HepG2 (cell line): ENCODE data around the gene EIF4H. TPM values are rescaled to one million over a fixed set of nuclear protein-coding genes. Genes with fewer than 3 reads are reported as not detected.
A peak's percentile ranks its signal among the peaks of the same experiment; 100 is the strongest.

Experiments
- BCL6 ChIP-seq: IDR thresholded peaks from 2 replicates; pipeline ENCODE4 v1.6.1; 2016; ENCODE audit warnings: missing genetic modification reagents, missing compliant biosample characterization
- BRCA1 ChIP-seq: sonication (generic); formaldehyde crosslinking; IDR thresholded peaks from 2 replicates; pipeline ENCODE4 v1.4.0; 2020; ENCODE audit warnings: missing genetic modification reagents
- BRF2 ChIP-seq: sonication (generic); formaldehyde crosslinking; IDR thresholded peaks from 2 replicates; pipeline ENCODE4 v1.8.1; 2022; ENCODE audit warnings: mild to moderate bottlenecking, missing genetic modification reagents
- GABPA ChIP-seq, 2 experiments: IDR thresholded peaks; 2 replicates each; pipeline ENCODE4 v1.6.1; 2011 to 2016; ENCODE audit warnings: low read depth in 2 of 2, low read length in 1 of 2, missing biosample characterization in 1 of 2, missing genetic modification characterization in 1 of 2
- JUN ChIP-seq: sonication (generic); formaldehyde crosslinking; IDR thresholded peaks from 2 replicates; pipeline ENCODE4 v1.4.0; 2020; ENCODE audit warnings: mild to moderate bottlenecking, missing genetic modification reagents
- KDM5A ChIP-seq: fragments of 200-600 bp; sonication (generic); IDR thresholded peaks from 2 replicates; pipeline ENCODE4 v1.7.0; 2018; ENCODE audit warnings: antibody characterized with exemption, mild to moderate bottlenecking, low read length, borderline replicate concordance
- KLF16 ChIP-seq, 2 experiments: sonication (generic) in 1 of 2; formaldehyde crosslinking in 1 of 2; IDR thresholded peaks; 2 replicates each; pipeline versions ENCODE4 v1.6.1 to v1.8.0; 2016 to 2023; ENCODE audit warnings: missing genetic modification reagents in 2 of 2, missing compliant biosample characterization in 1 of 2
- MEIS1 ChIP-seq: sonication (generic); formaldehyde crosslinking; IDR thresholded peaks from 2 replicates; pipeline ENCODE4 v1.9.0; 2021; ENCODE audit warnings: mild to moderate bottlenecking, missing genetic modification reagents, moderate library complexity, borderline replicate concordance
- PHF21A ChIP-seq: sonication (generic); formaldehyde crosslinking; IDR thresholded peaks from 2 replicates; pipeline ENCODE4 v1.5.0; 2020; ENCODE audit warnings: mild to moderate bottlenecking, missing genetic modification reagents
- PHF5A ChIP-seq: IDR thresholded peaks from one replicate; pipeline ENCODE4 v1.6.1; 2018; ENCODE audit warnings: low read depth, missing genetic modification reagents; ENCODE audit not compliant: unreplicated experiment
- PHF8 ChIP-seq: sonication (generic); formaldehyde crosslinking; IDR thresholded peaks from 2 replicates; pipeline ENCODE4 v1.5.0; 2020; ENCODE audit warnings: missing genetic modification reagents
- ZBTB39 ChIP-seq: sonication (generic); formaldehyde crosslinking; IDR thresholded peaks from 2 replicates; pipeline ENCODE4 v1.5.0; 2020; ENCODE audit warnings: missing genetic modification reagents
- ZNF10 ChIP-seq: sonication (generic); formaldehyde crosslinking; IDR thresholded peaks from 2 replicates; pipeline ENCODE4 v1.4.0; 2020; ENCODE audit warnings: mild to moderate bottlenecking, low read depth, missing genetic modification reagents, borderline replicate concordance
- ZNF224 ChIP-seq: sonication (generic); formaldehyde crosslinking; IDR thresholded peaks from 2 replicates; pipeline ENCODE4 v1.5.0; 2020; ENCODE audit warnings: mild to moderate bottlenecking, missing genetic modification reagents
- ZNF230 ChIP-seq: sonication (generic); formaldehyde crosslinking; IDR thresholded peaks from 2 replicates; pipeline ENCODE4 v1.4.0; 2020; ENCODE audit warnings: mild to moderate bottlenecking, missing genetic modification reagents
- ZNF234 ChIP-seq: sonication (generic); formaldehyde crosslinking; conservative IDR thresholded peaks from 2 replicates; pipeline ENCODE4 v1.5.1; 2020; ENCODE audit warnings: mild to moderate bottlenecking, missing genetic modification reagents
- ZNF264 ChIP-seq: sonication (generic); formaldehyde crosslinking; IDR thresholded peaks from 2 replicates; pipeline ENCODE4 v1.4.0; 2020; ENCODE audit warnings: missing genetic modification reagents
- ZNF563 ChIP-seq: sonication (generic); formaldehyde crosslinking; IDR thresholded peaks from 2 replicates; pipeline ENCODE4 v1.8.0; 2022; ENCODE audit warnings: mild to moderate bottlenecking, moderate library complexity, missing genetic modification reagents
- polyA plus RNA-seq, 8 experiments: library from polyadenylated mRNA; depleted of rRNA in 3 of 8; stranded (reverse) in 7 of 8; unstranded in 1 of 8; fragments of >200 nt; fragmentation: Illumina TruSeq in 4 of 8; extraction: Trizol in 4 of 8; gene quantifications; 2 replicates each; pipeline versions ENCODE4 v1.2.1 to v1.2.3, GENCODE V29; 2011 to 2016; ENCODE audit warnings: low read depth in 4 of 8, missing spikeins in 1 of 8, mixed read lengths in 1 of 8; ENCODE audit not compliant: insufficient read depth in 1 of 8
- total RNA-seq, 5 experiments: library from RNA; depleted of rRNA; stranded (reverse); fragments of >200 nt; fragmentation: Illumina TruSeq; extraction: Trizol; gene quantifications; 2 replicates each; pipeline ENCODE4 v1.2.3, GENCODE V29; 2016; ENCODE audit warnings: low read depth in 1 of 5
- TF ChIP-seq, protein P1 (sequence below): IDR thresholded peaks from 2 replicates; pipeline ENCODE4 v1.6.1; 2016; ENCODE audit warnings: mild to moderate bottlenecking
- TF ChIP-seq, protein P2 (sequence below): sonication (generic); formaldehyde crosslinking; IDR thresholded peaks from 2 replicates; pipeline ENCODE4 v1.4.0; 2020; ENCODE audit warnings: mild to moderate bottlenecking, missing genetic modification reagents
- TF ChIP-seq, protein P3 (sequence below): sonication (generic); formaldehyde crosslinking; IDR thresholded peaks from 2 replicates; pipeline ENCODE4 v1.4.0; 2020; ENCODE audit warnings: mild to moderate bottlenecking, low read depth, missing genetic modification reagents

Gene EIF4H
- total and polyA plus RNA-seq, 2 of the 13 experiments (the other 11 are each of a cell fraction or from before 2014, with no cell fraction given) = 232 to 321 TPM

- TF ChIP-seq BRF2 (CRISPR knock-in tag) = no peak
- no peak for TF ChIP-seq ZNF10
- peak; percentile 68; the same call in 1 of the 2 replicates for TF ChIP-seq KDM5A
- TF ChIP-seq ZNF234 (CRISPR knock-in tag) = no peak
- TF ChIP-seq BCL6 (CRISPR knock-in tag) = no peak
- TF ChIP-seq, protein P1, sequence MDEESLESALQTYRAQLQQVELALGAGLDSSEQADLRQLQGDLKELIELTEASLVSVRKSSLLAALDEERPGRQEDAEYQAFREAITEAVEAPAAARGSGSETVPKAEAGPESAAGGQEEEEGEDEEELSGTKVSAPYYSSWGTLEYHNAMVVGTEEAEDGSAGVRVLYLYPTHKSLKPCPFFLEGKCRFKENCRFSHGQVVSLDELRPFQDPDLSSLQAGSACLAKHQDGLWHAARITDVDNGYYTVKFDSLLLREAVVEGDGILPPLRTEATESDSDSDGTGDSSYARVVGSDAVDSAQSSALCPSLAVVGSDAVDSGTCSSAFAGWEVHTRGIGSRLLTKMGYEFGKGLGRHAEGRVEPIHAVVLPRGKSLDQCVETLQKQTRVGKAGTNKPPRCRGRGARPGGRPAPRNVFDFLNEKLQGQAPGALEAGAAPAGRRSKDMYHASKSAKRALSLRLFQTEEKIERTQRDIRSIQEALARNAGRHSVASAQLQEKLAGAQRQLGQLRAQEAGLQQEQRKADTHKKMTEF (CRISPR knock-in tag) = peak; percentile 25; the same call in 1 of the 2 replicates
- TF ChIP-seq BRCA1 (CRISPR knock-in tag) = 0 out of 2 replicates have a peak, but pooled peaks have one; percentile 22
- TF ChIP-seq ZNF230 = no peak
- TF ChIP-seq, protein P2, sequence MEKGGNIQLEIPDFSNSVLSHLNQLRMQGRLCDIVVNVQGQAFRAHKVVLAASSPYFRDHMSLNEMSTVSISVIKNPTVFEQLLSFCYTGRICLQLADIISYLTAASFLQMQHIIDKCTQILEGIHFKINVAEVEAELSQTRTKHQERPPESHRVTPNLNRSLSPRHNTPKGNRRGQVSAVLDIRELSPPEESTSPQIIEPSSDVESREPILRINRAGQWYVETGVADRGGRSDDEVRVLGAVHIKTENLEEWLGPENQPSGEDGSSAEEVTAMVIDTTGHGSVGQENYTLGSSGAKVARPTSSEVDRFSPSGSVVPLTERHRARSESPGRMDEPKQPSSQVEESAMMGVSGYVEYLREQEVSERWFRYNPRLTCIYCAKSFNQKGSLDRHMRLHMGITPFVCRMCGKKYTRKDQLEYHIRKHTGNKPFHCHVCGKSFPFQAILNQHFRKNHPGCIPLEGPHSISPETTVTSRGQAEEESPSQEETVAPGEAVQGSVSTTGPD = no peak
- TF ChIP-seq PHF5A = no peak
- peak; percentile 87 for TF ChIP-seq PHF8 (CRISPR knock-in tag)
- TF ChIP-seq JUN (CRISPR knock-in tag) = 0 out of 2 replicates have a peak, but pooled peaks have one; percentile 58
- no peak for TF ChIP-seq GABPA (IDR thresholded peaks at IDR 0.05; ENCODE audit: low read depth, low read length)
- no peak for TF ChIP-seq GABPA (CRISPR knock-in tag; IDR thresholded peaks at IDR 0.05; ENCODE audit: low read depth)
- TF ChIP-seq MEIS1 = no peak
- TF ChIP-seq ZNF224 (CRISPR knock-in tag) = peak; percentile 22; the same call in 1 of the 2 replicates
- no peak for TF ChIP-seq ZBTB39 (CRISPR knock-in tag)
- TF ChIP-seq ZNF563 = peak; percentile 92
- peak in 1 of 2 experiments; percentile 33; a peak in 1 of 4 replicates for TF ChIP-seq KLF16 (CRISPR knock-in tag; IDR thresholded peaks at IDR 0.05)
- TF ChIP-seq ZNF264 = peak; percentile 40; the same call in 1 of the 2 replicates
- TF ChIP-seq, protein P3, sequence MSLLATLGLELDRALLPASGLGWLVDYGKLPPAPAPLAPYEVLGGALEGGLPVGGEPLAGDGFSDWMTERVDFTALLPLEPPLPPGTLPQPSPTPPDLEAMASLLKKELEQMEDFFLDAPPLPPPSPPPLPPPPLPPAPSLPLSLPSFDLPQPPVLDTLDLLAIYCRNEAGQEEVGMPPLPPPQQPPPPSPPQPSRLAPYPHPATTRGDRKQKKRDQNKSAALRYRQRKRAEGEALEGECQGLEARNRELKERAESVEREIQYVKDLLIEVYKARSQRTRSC (CRISPR knock-in tag) = no peak
- TF ChIP-seq PHF21A (CRISPR knock-in tag) = peak; percentile 79
Measured at GRCh38 chr7:74173866-74174605, at the start of gene EIF4H (continued).
